AG09319 (cell line): ENCODE data around the gene HOXB7.

ENCODE experiments used
- DNase-seq: peaks from one replicate; pipeline ENCODE4 v3.0.0-alpha.2; 2010; ENCODE audit warnings: low read depth; ENCODE audit errors: extremely low read depth
- CTCF ChIP-seq: IDR thresholded peaks from 2 replicates; pipeline ENCODE4 v1.5.1; 2011; ENCODE audit warnings: low read depth, mild to moderate bottlenecking, inconsistent platforms, low read length, moderate library complexity

HOXB7 gene

DNA sequence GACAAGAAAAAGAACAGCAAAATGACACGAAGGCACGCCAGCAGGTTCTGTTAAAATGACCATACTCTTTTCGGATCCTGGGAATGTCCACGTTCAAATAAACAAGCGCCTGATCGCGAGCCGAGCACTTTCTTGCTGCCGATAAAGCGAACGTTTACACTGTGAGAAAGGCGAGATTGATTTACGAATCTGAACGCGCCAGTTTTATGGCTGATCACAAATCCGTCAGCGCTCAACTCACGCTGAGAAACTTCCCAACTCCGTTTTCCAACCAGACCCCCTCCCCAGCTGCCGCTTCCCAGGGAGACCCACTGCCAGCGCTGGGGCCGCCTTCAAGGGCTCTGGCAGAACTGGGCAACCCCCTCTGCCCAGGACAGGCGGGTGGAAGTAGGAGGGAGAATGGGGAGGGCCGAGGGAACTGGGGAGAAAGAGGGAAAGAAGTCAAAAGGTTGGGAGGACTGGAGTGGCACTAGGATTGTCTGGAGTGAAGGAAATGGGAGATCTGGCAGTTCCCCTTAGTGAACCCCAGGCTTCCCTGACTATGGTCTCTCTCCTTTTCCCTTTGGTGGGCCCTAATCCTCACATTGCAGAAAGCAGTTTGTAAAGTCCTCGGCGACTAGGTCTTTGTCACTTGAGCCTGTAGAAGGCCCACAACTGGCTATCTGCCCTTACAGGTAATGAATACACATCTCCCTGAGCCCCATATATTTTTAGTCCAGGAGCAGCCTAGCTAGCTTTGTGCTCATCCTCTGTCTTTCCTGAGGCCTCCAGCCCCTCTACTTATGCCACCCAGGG, 39.6 kb downstream of the HOXB7 start:
- no peak for TF ChIP-seq CTCF
- DNase-seq, result no peak

DNA sequence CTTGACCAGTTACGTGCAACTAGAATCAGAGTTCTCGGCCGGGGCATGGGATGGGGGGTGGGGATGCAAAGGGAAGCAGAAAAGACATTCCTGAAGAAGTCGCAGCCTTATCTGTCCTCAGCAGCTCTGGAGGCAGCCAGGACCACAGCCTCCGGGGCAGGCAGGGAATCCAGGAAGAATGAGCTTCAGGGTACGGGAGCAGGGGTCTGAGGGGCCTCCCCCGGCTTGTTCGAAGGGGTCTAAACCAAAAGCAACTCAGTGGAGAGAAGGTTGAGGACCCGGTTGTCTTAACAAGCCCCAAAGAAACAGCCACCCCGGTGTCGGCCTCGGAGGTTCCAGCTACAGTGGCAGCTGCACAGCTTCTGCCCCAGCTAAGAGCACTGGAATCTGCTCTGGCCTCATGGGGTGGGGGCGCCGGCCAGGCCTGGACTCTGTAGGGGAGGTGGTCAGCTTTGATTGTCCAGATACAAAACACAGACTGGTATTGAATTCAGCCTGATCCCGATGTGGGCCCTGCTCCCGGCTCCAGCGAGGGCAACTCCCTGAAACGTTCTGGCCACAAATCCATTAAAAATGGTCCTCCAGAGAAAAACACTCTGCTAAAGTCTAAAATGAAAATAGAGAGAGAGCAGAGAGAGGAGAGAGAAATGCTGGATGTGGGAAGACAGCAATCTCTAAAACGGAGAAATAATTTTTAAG, 40.3 kb downstream of the HOXB7 start:
- DNase-seq, result no peak
- TF ChIP-seq CTCF, result no peak

DNA sequence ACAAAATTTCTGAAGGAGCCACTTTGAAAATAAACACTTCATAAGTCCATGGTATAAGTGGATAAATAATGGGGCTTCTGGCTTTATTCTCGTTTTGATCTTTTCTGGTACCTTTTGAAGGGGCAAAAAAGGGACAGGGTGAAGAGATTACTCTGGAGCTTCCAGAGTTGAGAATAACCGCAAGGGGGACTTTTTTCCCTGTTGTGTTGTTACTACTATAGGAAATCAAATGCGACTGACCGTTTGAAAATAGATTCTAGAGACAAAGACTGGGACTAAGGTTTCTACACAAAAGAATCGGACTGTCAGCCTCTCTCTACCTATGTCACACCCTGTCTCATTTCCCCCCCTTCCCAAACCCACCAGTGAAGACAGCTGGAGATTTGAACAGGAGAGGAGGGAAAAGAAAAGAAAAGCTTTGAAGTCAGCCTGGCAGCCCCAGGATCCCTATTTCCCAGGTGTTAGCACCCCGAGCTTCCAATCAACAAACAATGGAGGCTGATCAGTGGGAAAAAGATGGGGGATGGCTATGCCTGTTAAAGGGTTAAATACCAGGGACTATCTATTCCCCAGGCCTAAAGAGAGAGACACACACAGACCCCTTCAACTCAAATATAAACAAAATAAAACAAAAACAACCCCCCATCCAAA, 41.0 kb downstream of the HOXB7 start:
- DNase-seq, result no peak
- TF ChIP-seq CTCF, result no peak

DNA sequence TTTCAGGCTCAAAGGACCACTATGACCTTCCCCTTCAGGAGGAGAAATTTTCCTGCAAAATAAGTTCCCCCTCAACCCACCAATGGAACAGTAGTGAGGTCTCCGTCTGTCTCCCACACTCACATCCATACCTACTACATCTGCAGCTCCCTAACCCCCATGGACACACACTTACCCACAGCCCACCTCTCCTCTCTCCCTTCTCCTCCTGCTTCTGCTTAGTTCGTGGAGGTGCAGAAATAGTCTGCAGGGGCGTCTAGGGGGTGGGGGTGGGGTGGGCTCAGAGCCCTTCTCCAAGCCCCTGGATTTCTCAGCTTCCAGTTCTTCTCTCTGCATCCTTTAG, 41.6 kb downstream of the HOXB7 start:
- TF ChIP-seq CTCF, result no peak
- DNase-seq, result no peak

DNA sequence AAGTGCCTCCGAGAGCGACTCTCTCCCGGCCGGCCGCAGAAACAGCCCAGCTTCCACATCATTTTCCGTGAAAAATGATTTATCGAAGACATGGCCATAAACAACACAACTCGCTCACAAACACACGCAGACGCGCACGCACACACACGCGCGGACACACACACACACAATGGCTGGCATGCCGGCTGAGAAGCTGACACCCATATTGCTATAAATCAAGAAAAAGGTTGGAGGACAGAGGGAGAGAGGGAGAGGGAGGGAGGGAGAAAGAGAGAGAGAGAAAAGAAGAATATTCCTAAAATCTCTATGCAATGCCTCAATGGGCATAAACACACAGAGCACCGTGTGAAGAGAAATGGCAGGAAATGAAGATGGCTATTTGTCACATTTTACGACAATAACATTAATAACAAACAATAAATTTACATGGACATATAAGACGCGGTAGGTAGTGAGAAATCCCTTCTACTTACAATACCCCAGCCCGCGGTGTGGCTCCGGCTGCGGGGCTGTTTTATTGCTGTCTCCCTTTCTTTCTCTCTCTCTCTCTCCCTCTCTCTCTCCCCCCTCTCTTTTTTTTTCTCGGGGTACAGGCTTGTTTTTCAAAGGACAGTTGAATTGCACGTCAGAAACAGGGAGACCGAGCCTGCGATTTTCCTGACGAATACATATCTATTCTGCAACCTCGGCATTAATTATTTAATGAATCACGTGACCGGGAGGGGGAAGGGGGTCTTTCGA, 42.1 kb downstream of the HOXB7 start:
- no peak for TF ChIP-seq CTCF
- DNase-seq, result no peak

DNA sequence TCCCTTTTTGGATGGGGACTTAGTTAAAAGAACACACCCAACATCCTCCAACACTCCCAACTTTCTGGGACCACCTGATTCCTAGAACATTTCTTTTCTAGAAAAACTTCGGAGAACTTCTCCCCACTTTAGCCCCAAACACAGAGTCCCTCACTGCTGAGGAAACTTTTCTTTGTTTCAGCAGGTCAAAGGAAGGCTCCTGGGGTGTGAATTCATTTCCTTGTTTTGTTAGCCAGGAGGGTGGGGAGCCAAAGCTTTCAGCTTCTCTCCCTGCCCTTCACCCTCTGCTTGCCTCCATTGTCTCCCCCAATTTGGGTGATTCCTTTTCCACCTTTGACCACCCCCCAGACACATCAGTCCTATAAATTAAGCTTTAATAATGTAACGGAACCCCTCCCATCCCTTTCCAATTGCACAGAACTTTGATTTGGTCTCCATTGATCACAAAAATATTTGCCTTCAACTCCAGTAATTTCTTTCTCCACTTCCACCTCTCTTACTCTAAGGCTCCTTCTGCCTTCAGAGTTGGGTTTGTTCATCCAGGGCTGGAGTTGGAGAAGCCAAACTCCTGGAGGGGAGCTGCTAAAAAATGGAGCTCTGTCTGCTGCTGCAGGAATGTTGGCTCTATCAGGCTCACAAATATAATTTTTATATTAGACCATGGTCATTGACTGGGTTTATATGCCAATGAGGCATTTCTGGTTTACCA, 43.0 kb downstream of the HOXB7 start:
- no peak for DNase-seq

More for the DNA sequence above, 43.0 kb downstream of the HOXB7 start:
- TF ChIP-seq CTCF, result no peak
